ENCODE measurements around the gene DUSP6. TPM values are rescaled to one million over a fixed set of nuclear protein-coding genes. Genes with fewer than 3 reads are reported as not detected.

The DUSP6 gene
- total and polyA plus RNA-seq, 2 of the 8 experiments (the other 6 are each of a cell fraction or from before 2014, with no cell fraction given): 99.3 to 179 TPM

DNA sequence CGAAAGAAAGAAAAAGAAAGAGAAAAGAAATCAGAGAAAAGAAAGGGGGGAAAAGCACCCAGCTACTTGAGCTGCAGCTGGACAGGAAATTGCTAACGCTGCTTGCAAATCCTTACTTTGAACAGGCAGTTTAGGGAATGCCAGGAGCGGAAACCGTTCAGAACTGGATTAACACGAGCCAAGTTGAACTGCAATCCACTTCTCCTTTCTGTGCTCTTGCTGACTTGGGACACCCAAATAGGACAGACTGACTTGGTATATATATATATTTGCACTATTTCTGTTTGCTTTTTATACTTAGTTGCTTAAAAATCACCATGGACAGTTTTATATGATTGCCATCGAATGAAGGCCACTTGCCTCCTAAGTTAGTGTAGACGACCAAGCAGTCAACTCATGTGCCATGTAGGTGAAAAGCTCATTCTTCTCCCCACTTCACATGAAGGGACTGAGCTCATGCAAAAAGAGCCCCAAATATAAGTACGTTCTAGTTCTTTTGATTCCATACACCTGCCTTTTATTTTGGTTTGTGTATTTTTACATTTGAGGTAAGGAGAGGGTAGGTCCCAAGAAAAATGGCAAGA, 5.5 kb downstream of the DUSP6 start:
- Histone ChIP-seq H4K8ac (ENCODE audit: extremely low read depth, insufficient read depth, low read length) (no peak overlapping the region), H2AFZ (ENCODE audit: low read length) (no peak overlapping the region), H2BK5ac (ENCODE audit: low read depth, low read length) (peak overlapping the region; percentile 57; the same call in 1 of the 2 replicates), H4K20me1 (replicated peaks in 1 of 2; ENCODE audit: control insufficient read depth in 1 of 2, insufficient read depth in 2 of 2, low read length in 2 of 2) (peaks cover 9 to 15% of the 10 kb centered on the region in 2 experiments), H3K27me3 (replicated peaks in 1 of 4; ENCODE audit: control insufficient read depth in 3 of 4, extremely low read depth in 1 of 4, insufficient read depth in 3 of 4, low read length in 3 of 4) (peaks cover 0 to 24% (median 10%) of the 10 kb centered on the region in 4 experiments; a peak in 6 of 7 replicates), H2AK5ac (ENCODE audit: low read depth, low read length) (no peak overlapping the region), H3K79me2 (ENCODE audit: control insufficient read depth in 1 of 2, insufficient read depth in 2 of 2, low read length in 2 of 2) (peaks cover 0 to 38% of the 10 kb centered on the region in 2 experiments; a peak in 3 of 4 replicates), H3K18ac (ENCODE audit: extremely low read depth, low read length) (no peak overlapping the region), H3K9ac (replicated peaks in 1 of 4; ENCODE audit: extremely low read depth in 1 of 4, low read depth in 3 of 4, low read length in 3 of 4) (no peak overlapping the region), H2BK120ac (replicated peaks; ENCODE audit: low read depth, low read length) (no peak overlapping the region), H3K14ac (ENCODE audit: insufficient read length) (no peak overlapping the region), H3K4me2 (ENCODE audit: insufficient read depth in 1 of 2, low read depth in 2 of 2, low read length in 2 of 2) (peak overlapping the region; percentile 51 to 59; a peak in 3 of 4 replicates), H3K36me3 (ENCODE audit: control insufficient read depth in 2 of 4, insufficient read depth in 4 of 4, low read length in 3 of 4) (peaks cover 0 to 14% (median 3%) of the 10 kb centered on the region in 4 experiments; a peak in 3 of 8 replicates), H3K4me3 (ENCODE audit: extremely low read depth in 1 of 4, insufficient read depth in 2 of 4, low read depth in 3 of 4, low read length in 4 of 4) (peak overlapping the region in 1 of 4 experiments; percentile 44; a peak in 1 of 8 replicates), H3K79me1 (ENCODE audit: low read depth, low read length) (no peaks in the 10 kb centered on the region; the same call in 1 of the 2 replicates), H4K5ac (ENCODE audit: insufficient read length, low read depth, low read length) (no peak overlapping the region), H2BK12ac (ENCODE audit: low read depth, low read length) (no peak overlapping the region), H3K23me2 (ENCODE audit: low read depth, low read length) (peaks cover 13% of the 10 kb centered on the region), H4K91ac (replicated peaks; ENCODE audit: insufficient read length, low read length) (no peak overlapping the region), H2BK20ac (ENCODE audit: low read length) (no peak overlapping the region), H3K27ac (ENCODE audit: low read depth, low read length) (no peak overlapping the region), H3K56ac (replicated peaks; ENCODE audit: insufficient read length, low read depth, low read length) (no peak overlapping the region), H3K9me3 (ENCODE audit: insufficient read depth in 2 of 2, low read depth in 1 of 2, low read length in 1 of 2) (no peaks in the 10 kb centered on the region), H3K4ac (replicated peaks; ENCODE audit: insufficient read length, low read depth, low read length) (no peak overlapping the region), H3K4me1 (replicated peaks in 1 of 4; ENCODE audit: control insufficient read depth in 3 of 4, insufficient read depth in 4 of 4, low read length in 3 of 4) (peaks cover 8 to 29% (median 22%) of the 10 kb centered on the region in 4 experiments), H3K23ac (ENCODE audit: insufficient read length) (no peak overlapping the region), H2BK15ac (ENCODE audit: low read length) (no peak overlapping the region)
- no peak for DNase-seq (ENCODE audit: low read depth in 1 of 2, low spot score in 2 of 2)
- CTCF ChIA-PET (ENCODE audit: partially characterized antibody): interaction anchor here (0.6 to 3.7 kb wide), 10 partner anchors 13 to 1204 kb away, joined by 3 to 19 read pairs (median 4); partner anchors contain the start of gene GALNT4
- POLR2A ChIA-PET (ENCODE audit: partially characterized antibody): interaction anchor here (0.7 to 3.2 kb wide), 11 partner anchors 10 to 300 kb away, joined by 3 to 13 read pairs (median 3); partner anchors contain the start of gene GALNT4
- FAIRE-seq: no peak
- WGBS, 2 experiments (ENCODE audit: extremely low coverage in 1 of 2, insufficient coverage in 1 of 2, insufficient read length in 1 of 2, insufficient replicate concordance in 2 of 2, low coverage in 1 of 2, low lambda C conversion rate in 2 of 2, missing lambda C conversion rate in 1 of 2): 30% methylated on average over 8 of the region's 8 CpGs; no CpG with 5 or more reads in 1 of the 2 experiments
- no peak for TF ChIP-seq CBX8 (IDR thresholded peaks at IDR 0.05; ENCODE audit: borderline replicate concordance, low read depth, low read length)
- TF ChIP-seq SP4 (IDR thresholded peaks at IDR 0.05; ENCODE audit: low read length): no peak
- no peak for TF ChIP-seq BCL11A (IDR thresholded peaks at IDR 0.05; ENCODE audit: low read depth in 2 of 2, low read length in 2 of 2)
- no peak for TF ChIP-seq EP300 (IDR thresholded peaks at IDR 0.05; ENCODE audit: borderline replicate concordance in 1 of 2, low read depth in 2 of 2, low read length in 2 of 2)
- TF ChIP-seq TEAD4 (IDR thresholded peaks at IDR 0.05; ENCODE audit: low read depth, low read length): no peak
- TF ChIP-seq, protein P1, sequence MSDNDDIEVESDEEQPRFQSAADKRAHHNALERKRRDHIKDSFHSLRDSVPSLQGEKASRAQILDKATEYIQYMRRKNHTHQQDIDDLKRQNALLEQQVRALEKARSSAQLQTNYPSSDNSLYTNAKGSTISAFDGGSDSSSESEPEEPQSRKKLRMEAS (IDR thresholded peaks at IDR 0.05): no peak
- TF ChIP-seq POU5F1 (IDR thresholded peaks at IDR 0.05; ENCODE audit: low read depth, low read length): no peak
- no peak for TF ChIP-seq EZH2 (IDR thresholded peaks at IDR 0.05; ENCODE audit: low read depth, low read length, severe bottlenecking)
- peak; percentile 49 for TF ChIP-seq TAF7 (optimal IDR thresholded peaks at IDR 0.05; ENCODE audit: borderline replicate concordance, low read depth, low read length)
- TF ChIP-seq, protein P2, sequence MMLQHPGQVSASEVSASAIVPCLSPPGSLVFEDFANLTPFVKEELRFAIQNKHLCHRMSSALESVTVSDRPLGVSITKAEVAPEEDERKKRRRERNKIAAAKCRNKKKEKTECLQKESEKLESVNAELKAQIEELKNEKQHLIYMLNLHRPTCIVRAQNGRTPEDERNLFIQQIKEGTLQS (IDR thresholded peaks at IDR 0.05; ENCODE audit: insufficient read depth, low read depth, low read length): no peak
- TF ChIP-seq TBP (IDR thresholded peaks at IDR 0.05; ENCODE audit: low read depth, low read length): no peak
